Prostate gland (tissue), 2 donors: ENCODE measurements around the gene SRGAP1. TPM values are rescaled to one million over a fixed set of nuclear protein-coding genes. Genes with fewer than 3 reads are reported as not detected.

Experiments
- DNase-seq: peaks from one replicate; pipeline ENCODE4 v3.0.0-alpha.2; 2019; ENCODE audit warnings: low spot score
- H3K27ac ChIP-seq, 2 donors: fragments of 200-600 bp; sonication (generic); 2 replicates each; pipeline ENCODE4 v1.5.1; 2017 to 2019
- H3K27me3 ChIP-seq: fragments of 200-600 bp; sonication (generic); replicated peaks from 2 replicates; pipeline ENCODE4 v1.5.1; 2019; ENCODE audit not compliant: insufficient read depth
- H3K36me3 ChIP-seq, 2 donors: fragments of 200-600 bp; sonication (generic); 1 replicate in 1 of 2; 2 replicates in 1 of 2; pipeline versions ENCODE4 v1.5.1 to v1.8.1; 2017 to 2019
- H3K4me1 ChIP-seq: fragments of 200-600 bp; sonication (generic); replicated peaks from 2 replicates; pipeline ENCODE4 v1.5.1; 2019
- H3K4me3 ChIP-seq, 2 donors: fragments of 200-600 bp; sonication (generic); 2 replicates each; pipeline ENCODE4 v1.5.1; 2017 to 2019
- H3K9me3 ChIP-seq: fragments of 200-600 bp; sonication (generic); 2 replicates; pipeline ENCODE4 v1.5.1; 2017
- POLR2A ChIP-seq: fragments of 450-650 bp; IDR thresholded peaks from one replicate; pipeline ENCODE4 v1.6.1; 2016; ENCODE audit warnings: antibody characterized with exemption, mild to moderate bottlenecking
- POLR2AphosphoS5 ChIP-seq: sonication (generic); formaldehyde crosslinking; IDR thresholded peaks from one replicate; pipeline ENCODE4 v1.6.1; 2017; ENCODE audit warnings: antibody characterized with exemption
- WGBS: methylation state at CpG from one replicate; pipeline ENCODE4 v1.1.5; 2018; 5-methylcytosine and 5-hydroxymethylcytosine counted together
- intact Hi-C: fragments of 100-400 bp; cut with DNase I; formaldehyde crosslinking; loops from one replicate; pipeline ENCODE4 v1.14.2; 2022
- total RNA-seq, 2 donors: library from RNA; depleted of rRNA; stranded (reverse); fragments of >200 nt; gene quantifications; one replicate each; pipeline ENCODE4 v1.1.0, GENCODE V29; 2016
- TF ChIP-seq, protein P1 (sequence below), 4 experiments: fragments of 200-600 bp in 2 of 4; fragments of 450-650 bp in 2 of 4; sonication (generic) in 2 of 4; IDR thresholded peaks; 1 replicate in 3 of 4; 2 replicates in 1 of 4; pipeline ENCODE4 v1.5.1; 2016 to 2019; ENCODE audit warnings: antibody characterized with exemption in 4 of 4, mild to moderate bottlenecking in 2 of 4, moderate library complexity in 2 of 4

SRGAP1 gene
- total RNA-seq, 2 donors from 2014 or later, result 4.6 to 16.1 TPM

DNA sequence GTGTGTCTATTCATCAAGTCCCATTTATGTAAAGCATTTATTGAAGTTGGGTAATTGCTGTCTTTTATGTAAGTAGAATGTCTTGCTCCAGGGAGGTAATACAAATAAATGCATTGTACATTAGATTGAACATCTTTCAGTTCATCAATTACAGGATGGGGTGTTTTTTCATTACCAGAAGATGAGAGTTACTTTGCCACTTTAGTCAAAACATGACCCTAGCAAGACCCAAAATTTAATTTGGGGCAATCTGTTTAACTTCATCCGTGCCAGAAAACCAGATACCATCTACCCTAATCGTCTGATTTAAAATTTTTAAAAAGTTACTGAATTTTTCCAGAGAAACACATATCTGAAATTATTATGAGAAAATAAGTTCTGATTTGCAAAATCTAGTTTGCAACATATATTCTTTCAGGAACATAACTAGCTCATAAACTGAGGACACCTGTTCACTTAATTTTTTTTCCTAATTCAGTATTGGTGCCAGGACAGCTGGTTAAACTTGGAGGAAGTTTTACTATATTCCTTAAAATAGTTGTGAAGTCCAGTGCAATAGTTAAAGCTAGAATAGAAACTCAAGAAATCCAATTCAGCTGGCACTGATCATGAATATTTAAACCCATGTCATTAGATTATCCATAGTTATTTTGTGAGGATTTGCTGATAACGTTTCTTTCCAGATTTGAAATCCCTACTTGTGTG is 114.5 kb downstream of the SRGAP1 start:
- DNase-seq, result no peak
- Histone ChIP-seq H3K4me3 (no peak overlapping the region), H3K27ac (no peak overlapping the region), H3K36me3 (no peaks in the 10 kb centered on the region), H3K9me3 (no peaks in the 10 kb centered on the region), H3K27me3 (no peaks in the 10 kb centered on the region), H3K4me1 (no peaks in the 10 kb centered on the region)
- TF ChIP-seq POLR2AphosphoS5 (no peak), POLR2A (no peak)
- TF ChIP-seq, protein P1, sequence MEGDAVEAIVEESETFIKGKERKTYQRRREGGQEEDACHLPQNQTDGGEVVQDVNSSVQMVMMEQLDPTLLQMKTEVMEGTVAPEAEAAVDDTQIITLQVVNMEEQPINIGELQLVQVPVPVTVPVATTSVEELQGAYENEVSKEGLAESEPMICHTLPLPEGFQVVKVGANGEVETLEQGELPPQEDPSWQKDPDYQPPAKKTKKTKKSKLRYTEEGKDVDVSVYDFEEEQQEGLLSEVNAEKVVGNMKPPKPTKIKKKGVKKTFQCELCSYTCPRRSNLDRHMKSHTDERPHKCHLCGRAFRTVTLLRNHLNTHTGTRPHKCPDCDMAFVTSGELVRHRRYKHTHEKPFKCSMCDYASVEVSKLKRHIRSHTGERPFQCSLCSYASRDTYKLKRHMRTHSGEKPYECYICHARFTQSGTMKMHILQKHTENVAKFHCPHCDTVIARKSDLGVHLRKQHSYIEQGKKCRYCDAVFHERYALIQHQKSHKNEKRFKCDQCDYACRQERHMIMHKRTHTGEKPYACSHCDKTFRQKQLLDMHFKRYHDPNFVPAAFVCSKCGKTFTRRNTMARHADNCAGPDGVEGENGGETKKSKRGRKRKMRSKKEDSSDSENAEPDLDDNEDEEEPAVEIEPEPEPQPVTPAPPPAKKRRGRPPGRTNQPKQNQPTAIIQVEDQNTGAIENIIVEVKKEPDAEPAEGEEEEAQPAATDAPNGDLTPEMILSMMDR (IDR thresholded peaks at IDR 0.05), result no peak
- 50% methylated on average over 3 of the region's 3 CpGs for WGBS
- intact Hi-C loops, result no loop called here

DNA sequence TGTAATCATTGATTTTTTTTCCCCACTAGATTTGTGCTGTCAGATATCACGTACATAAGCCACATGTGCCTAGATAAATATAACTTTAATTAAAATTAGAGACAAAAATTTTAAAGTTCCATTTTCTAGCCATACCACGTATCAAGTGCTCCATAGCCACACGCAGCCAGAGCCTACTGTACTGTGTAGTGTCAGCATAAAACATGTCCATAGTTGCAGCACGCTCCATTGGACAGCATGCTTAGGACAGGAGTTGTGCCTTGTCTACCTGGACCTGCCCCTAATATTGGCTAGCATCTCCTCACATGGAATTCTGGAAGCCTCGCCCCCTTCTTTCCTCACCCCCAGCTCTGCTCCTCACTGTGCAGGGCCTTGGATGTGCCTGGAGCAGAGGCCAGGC is 116.5 kb downstream of the SRGAP1 start:
- Histone ChIP-seq H3K27ac (no peak overlapping the region), H3K4me3 (no peak overlapping the region), H3K27me3 (no peaks in the 10 kb centered on the region), H3K9me3 (no peaks in the 10 kb centered on the region), H3K36me3 (no peaks in the 10 kb centered on the region), H3K4me1 (no peaks in the 10 kb centered on the region)
- WGBS, result 95% methylated on average over 5 of the region's 5 CpGs
- TF ChIP-seq, protein P1 (IDR thresholded peaks at IDR 0.05), result no peak
- no peak for TF ChIP-seq POLR2AphosphoS5
- TF ChIP-seq POLR2A, result no peak
- DNase-seq, result no peak
- intact Hi-C loops, result loop anchor here (10.0 kb wide), 1 partner anchor 154 kb away; no protein-coding TSS in a partner anchor

DNA sequence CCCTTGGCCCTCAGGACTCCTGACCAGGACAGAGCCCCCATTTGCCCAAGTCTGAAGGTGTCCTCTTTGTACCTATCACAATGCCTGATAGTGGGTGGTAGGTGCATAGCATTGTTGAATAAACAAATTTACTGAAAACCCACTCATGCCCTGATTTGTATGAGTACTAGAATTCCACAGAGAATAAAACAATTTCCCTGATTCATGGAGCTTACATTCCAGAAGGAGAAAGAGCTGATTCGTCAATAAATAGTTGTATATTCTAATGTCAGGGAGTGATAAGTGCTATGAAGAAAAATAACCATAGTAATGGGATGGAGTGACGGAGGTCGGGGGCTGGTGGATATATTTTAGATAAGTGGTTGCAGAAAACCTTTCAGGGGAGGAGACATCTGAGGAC is 117.0 kb downstream of the SRGAP1 start:
- no peaks in the 10 kb centered on the region for H3K9me3 ChIP-seq
- no peak overlapping the region for H3K4me3 ChIP-seq
- WGBS, result 92% methylated on average over 3 of the region's 3 CpGs
- intact Hi-C loops, result loop anchor here (10.0 kb wide), 1 partner anchor 153 kb away; no protein-coding TSS in a partner anchor
- TF ChIP-seq POLR2AphosphoS5 (no peak), POLR2A (no peak)
- TF ChIP-seq, protein P1 (IDR thresholded peaks at IDR 0.05), result no peak
- H3K36me3 ChIP-seq, result no peaks in the 10 kb centered on the region
- H3K27ac ChIP-seq, result no peak overlapping the region
- H3K4me1 ChIP-seq, result no peaks in the 10 kb centered on the region
- no peak for DNase-seq
- no peaks in the 10 kb centered on the region for H3K27me3 ChIP-seq

DNA sequence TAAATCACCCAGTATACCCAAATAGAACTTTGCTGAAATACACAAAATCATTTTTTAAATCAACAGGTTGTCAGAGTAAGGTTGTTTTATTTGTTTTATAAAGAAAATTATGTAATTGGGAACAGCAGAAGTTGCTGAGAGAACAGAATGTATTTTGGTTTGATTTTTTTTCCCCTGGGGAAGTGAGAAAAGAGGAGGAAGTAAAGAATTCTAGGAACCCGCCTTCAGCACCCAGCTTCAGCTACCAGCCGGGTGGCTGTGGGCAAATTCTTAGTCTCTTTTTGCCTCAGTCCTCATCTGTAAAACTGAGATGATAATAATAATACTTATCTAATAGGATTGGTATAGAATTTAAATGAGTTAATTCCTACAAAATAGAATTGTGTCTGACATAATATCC is 119.4 kb downstream of the SRGAP1 start:
- Histone ChIP-seq H3K9me3 (no peaks in the 10 kb centered on the region), H3K27me3 (no peaks in the 10 kb centered on the region), H3K27ac (no peak overlapping the region), H3K4me3 (no peak overlapping the region), H3K4me1 (no peaks in the 10 kb centered on the region), H3K36me3 (no peaks in the 10 kb centered on the region)
- TF ChIP-seq POLR2AphosphoS5 (no peak), POLR2A (no peak)
- TF ChIP-seq, protein P1 (IDR thresholded peaks at IDR 0.05), result no peak
- intact Hi-C loops, result loop anchor here (10.0 kb wide), 1 partner anchor 151 kb away; no protein-coding TSS in a partner anchor
- DNase-seq, result no peak
- 66% methylated on average over 2 of the region's 2 CpGs for WGBS

DNA sequence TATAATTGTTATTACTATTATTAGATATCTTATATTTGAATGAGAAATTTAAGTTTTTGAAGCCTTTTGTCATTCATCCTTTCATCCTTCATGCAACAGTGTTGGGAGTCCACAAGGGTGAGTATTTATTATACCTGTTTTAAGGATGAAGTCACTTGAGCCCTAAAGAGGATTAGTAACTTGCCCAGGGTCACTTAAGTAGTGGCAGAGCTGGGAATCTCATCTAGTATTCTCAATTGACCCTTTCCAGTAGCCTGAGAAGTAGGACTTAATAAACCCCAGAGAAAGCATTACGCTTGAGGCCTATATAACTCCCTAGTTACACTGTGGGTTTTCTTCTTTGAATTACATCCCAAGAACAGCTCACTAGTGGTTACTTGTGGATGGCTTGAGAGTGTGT is 119.8 kb downstream of the SRGAP1 start:
- no peak overlapping the region for H3K4me3 ChIP-seq
- TF ChIP-seq, protein P1 (IDR thresholded peaks at IDR 0.05), result no peak
- no peak for TF ChIP-seq POLR2AphosphoS5
- no peak for TF ChIP-seq POLR2A
- no peaks in the 10 kb centered on the region for H3K4me1 ChIP-seq
- H3K27me3 ChIP-seq, result no peaks in the 10 kb centered on the region
- intact Hi-C loops, result loop anchor here (10.0 kb wide), 1 partner anchor 150 kb away; no protein-coding TSS in a partner anchor
- WGBS, result 97% methylated on average over 1 of the region's 1 CpG
- no peaks in the 10 kb centered on the region for H3K9me3 ChIP-seq
- no peak for DNase-seq
- H3K27ac ChIP-seq, result no peak overlapping the region
- H3K36me3 ChIP-seq, result no peaks in the 10 kb centered on the region
